Measurements from ENCODE around the gene VEZT. TPM values are rescaled to one million over a fixed set of nuclear protein-coding genes. Genes with fewer than 3 reads are reported as not detected.

VEZT gene
- polyA plus RNA-seq, 1 of the 3 experiments (the other 2 are of a cell fraction): 41.2 TPM

- no peaks in the 10 kb centered on the region for H3K79me2 ChIP-seq (ENCODE audit: insufficient read depth)
- POLR2A ChIA-PET: no interaction called here
Measured at GRCh38 chr12:95169368-95169767, 48.2 kb upstream of the VEZT start.

More at GRCh38 chr12:95169368-95169767, 48.2 kb upstream of the VEZT start:
- Histone ChIP-seq H3K36me3 (replicated peaks in 1 of 2; ENCODE audit: control insufficient read depth in 1 of 2, insufficient read depth in 2 of 2, low read length in 1 of 2) (peaks cover 0 to 6% of the 10 kb centered on the region in 2 experiments), H3K4me2 (no peak overlapping the region), H3K9me2 (no peaks in the 10 kb centered on the region), H2AFZ (ENCODE audit: low read depth) (no peak overlapping the region), H3K9ac (peak overlapping the region; percentile 33; the same call in 1 of the 2 replicates), H3K9me3 (no peaks in the 10 kb centered on the region), H3K4me3 (ENCODE audit: low read depth in 2 of 2, low read length in 1 of 2) (no peak overlapping the region), H3K27ac (ENCODE audit: low read depth in 2 of 2, low read length in 1 of 2) (peak overlapping the region in 1 of 2 experiments; percentile 84; a peak in 2 of 4 replicates), H4K20me1 (ENCODE audit: insufficient read depth) (no peaks in the 10 kb centered on the region), H3K27me3 (ENCODE audit: insufficient read depth) (no peaks in the 10 kb centered on the region), H3F3A (replicated peaks; ENCODE audit: insufficient read depth) (peaks cover 14% of the 10 kb centered on the region), H3K4me1 (ENCODE audit: control insufficient read depth in 1 of 2, insufficient read depth in 2 of 2, low read depth in 1 of 2, low read length in 1 of 2) (peaks cover 20 to 22% of the 10 kb centered on the region in 2 experiments; a peak in 3 of 4 replicates)
- WGBS (ENCODE audit: low lambda C conversion rate): 32% methylated on average over 4 of the region's 4 CpGs
- no peak for TF ChIP-seq RFX5 (IDR thresholded peaks at IDR 0.05; ENCODE audit: low read length)
- TF ChIP-seq RXRA (IDR thresholded peaks at IDR 0.05; ENCODE audit: borderline replicate concordance, low read depth): no peak
- peak; percentile 30; the same call in 1 of the 2 replicates for TF ChIP-seq GABPA (IDR thresholded peaks at IDR 0.05; ENCODE audit: low read depth)
- TF ChIP-seq EP300 (IDR thresholded peaks at IDR 0.05; ENCODE audit: borderline replicate concordance in 1 of 2, low read depth in 1 of 2, low read length in 1 of 2): no peak
- no peak for TF ChIP-seq REST (IDR thresholded peaks at IDR 0.05; ENCODE audit: low read depth, low read length)
- no peak for TF ChIP-seq POLR2AphosphoS5 (IDR thresholded peaks at IDR 0.05; ENCODE audit: low read depth, low read length)
- no peak for TF ChIP-seq MEF2A (IDR thresholded peaks at IDR 0.05; ENCODE audit: borderline replicate concordance, low read depth)
- peak; percentile 42; the same call in 1 of the 2 replicates for TF ChIP-seq TCF12 (IDR thresholded peaks at IDR 0.05)
- no peak for TF ChIP-seq MAX (IDR thresholded peaks at IDR 0.05; ENCODE audit: low read depth)
- TF ChIP-seq SIN3A (IDR thresholded peaks at IDR 0.05; ENCODE audit: borderline replicate concordance, low read depth, low read length): no peak
- peak; percentile 36; the same call in 1 of the 2 replicates for TF ChIP-seq JUND (IDR thresholded peaks at IDR 0.05)
- no peak for TF ChIP-seq PBX3 (IDR thresholded peaks at IDR 0.05)
- no peak for TF ChIP-seq GATA2 (CRISPR knock-in tag; IDR thresholded peaks at IDR 0.05)
- no peak for TF ChIP-seq MXI1 (IDR thresholded peaks at IDR 0.05; ENCODE audit: low read depth, low read length)
- peak; percentile 57 for TF ChIP-seq FOSL2 (IDR thresholded peaks at IDR 0.05; ENCODE audit: borderline replicate concordance, low read depth)
- no peak for TF ChIP-seq SMC3 (IDR thresholded peaks at IDR 0.05; ENCODE audit: low read depth, low read length)
- no peak for TF ChIP-seq ZBTB33 (IDR thresholded peaks at IDR 0.05; ENCODE audit: borderline replicate concordance, low read depth)
- no peak for TF ChIP-seq CTCF (IDR thresholded peaks at IDR 0.05)
- no peak for TF ChIP-seq NRF1 (IDR thresholded peaks at IDR 0.05; ENCODE audit: low read depth, low read length)
- CTCF ChIA-PET: no interaction called here
- DNase-seq: no peak
